Activated T-helper 2 cell treated with anti-CD3 and anti-CD28 coated beads, Interferon-gamma antibody, Interleukin-2, Interleukin-4, amounts not matched to agents 10 μg/mL and 5 μg/mL and 100 μg/mL, durations not matched to agents 14 hours and 24 hours and 36 hours (primary cell): ENCODE results near the gene NAALADL2. TPM values are rescaled to one million over a fixed set of nuclear protein-coding genes. Genes with fewer than 3 reads are reported as not detected.

Source experiments
- DNase-seq: peaks from one replicate; pipeline ENCODE4 v3.0.0; 2021; ENCODE audit warnings: low spot score
- H3K27ac Mint-ChIP-seq: one replicate; pipeline ENCODE4 v1.8.0; 2021; ENCODE audit warnings: mixed read lengths
- H3K27me3 Mint-ChIP-seq: one replicate; pipeline ENCODE4 v1.8.0; 2021; ENCODE audit warnings: low read depth, mixed read lengths
- H3K36me3 Mint-ChIP-seq: one replicate; pipeline ENCODE4 v1.8.0; 2021; ENCODE audit warnings: low read depth, mixed read lengths
- H3K4me1 Mint-ChIP-seq: one replicate; pipeline ENCODE4 v1.8.0; 2021; ENCODE audit warnings: low read depth, mixed read lengths
- H3K4me3 Mint-ChIP-seq: one replicate; pipeline ENCODE4 v1.8.0; 2021; ENCODE audit warnings: low read depth, mild to moderate bottlenecking, moderate library complexity, mixed read lengths
- H3K9me3 Mint-ChIP-seq: one replicate; pipeline ENCODE4 v1.8.0; 2021; ENCODE audit warnings: mixed read lengths
- intact Hi-C: fragments of 100-400 bp; cut with micrococcal nuclease; formaldehyde crosslinking; loops from one replicate; pipeline ENCODE4 v1.15.1; 2023
- total RNA-seq: library from RNA; stranded (reverse); gene quantifications from 2 replicates; pipeline ENCODE4 v1.2.3, GENCODE V29; 2022

Gene NAALADL2
- total RNA-seq, 1 donor from 2014 or later = not detected

- Mint-ChIP-seq H3K36me3 (no peaks in the 10 kb centered on the region), H3K27me3 (no peaks in the 10 kb centered on the region), H3K4me1 (no peaks in the 10 kb centered on the region), H3K9me3 (no peaks in the 10 kb centered on the region), H3K4me3 (no peak overlapping the region), H3K27ac (no peak overlapping the region)
- intact Hi-C loops = no loop called here
- no peak for DNase-seq
Measured at GRCh38 chr3:175278680-175279079, 419.5 kb downstream of the NAALADL2 start.

- H3K4me3 Mint-ChIP-seq = no peak overlapping the region
- no peak for DNase-seq
- no peaks in the 10 kb centered on the region for H3K36me3 Mint-ChIP-seq
- no peaks in the 10 kb centered on the region for H3K27me3 Mint-ChIP-seq
- no peaks in the 10 kb centered on the region for H3K4me1 Mint-ChIP-seq
- H3K9me3 Mint-ChIP-seq = no peaks in the 10 kb centered on the region
- intact Hi-C loops = no loop called here
- no peak overlapping the region for H3K27ac Mint-ChIP-seq
Measured at GRCh38 chr3:175279457-175279856, 420.3 kb downstream of the NAALADL2 start.

- Mint-ChIP-seq H3K9me3 (no peaks in the 10 kb centered on the region), H3K27ac (no peak overlapping the region), H3K27me3 (no peaks in the 10 kb centered on the region), H3K36me3 (no peaks in the 10 kb centered on the region), H3K4me1 (no peaks in the 10 kb centered on the region), H3K4me3 (no peak overlapping the region)
- intact Hi-C loops = no loop called here
- no peak for DNase-seq
Measured at GRCh38 chr3:175279911-175280310, 420.8 kb downstream of the NAALADL2 start.

GRCh38 chr3:175287361-175287963 lies 428.3 kb downstream of the NAALADL2 start:
- H3K4me1 Mint-ChIP-seq = no peaks in the 10 kb centered on the region
- no peaks in the 10 kb centered on the region for H3K36me3 Mint-ChIP-seq
- DNase-seq = no peak
- H3K27ac Mint-ChIP-seq = no peak overlapping the region
- no peak overlapping the region for H3K4me3 Mint-ChIP-seq
- intact Hi-C loops = no loop called here
- H3K9me3 Mint-ChIP-seq = no peaks in the 10 kb centered on the region
- H3K27me3 Mint-ChIP-seq = no peaks in the 10 kb centered on the region

- DNase-seq = no peak
- no peak overlapping the region for H3K27ac Mint-ChIP-seq
- no peak overlapping the region for H3K4me3 Mint-ChIP-seq
- H3K36me3 Mint-ChIP-seq = no peaks in the 10 kb centered on the region
- no peaks in the 10 kb centered on the region for H3K27me3 Mint-ChIP-seq
- H3K9me3 Mint-ChIP-seq = no peaks in the 10 kb centered on the region
- intact Hi-C loops = no loop called here
- no peaks in the 10 kb centered on the region for H3K4me1 Mint-ChIP-seq
Measured at GRCh38 chr3:175288621-175289020, 429.5 kb downstream of the NAALADL2 start.

- no peak overlapping the region for H3K4me3 Mint-ChIP-seq
- no peaks in the 10 kb centered on the region for H3K4me1 Mint-ChIP-seq
- DNase-seq = no peak
- intact Hi-C loops = no loop called here
- H3K36me3 Mint-ChIP-seq = no peaks in the 10 kb centered on the region
- H3K9me3 Mint-ChIP-seq = no peaks in the 10 kb centered on the region
- no peaks in the 10 kb centered on the region for H3K27me3 Mint-ChIP-seq
- H3K27ac Mint-ChIP-seq = no peak overlapping the region
Measured at GRCh38 chr3:175294793-175295192, 435.7 kb downstream of the NAALADL2 start.

GRCh38 chr3:175295248-175296130 lies 436.4 kb downstream of the NAALADL2 start:
- H3K9me3 Mint-ChIP-seq = no peaks in the 10 kb centered on the region
- no peaks in the 10 kb centered on the region for H3K36me3 Mint-ChIP-seq
- intact Hi-C loops = no loop called here
- H3K4me3 Mint-ChIP-seq = no peak overlapping the region
- DNase-seq = no peak
- H3K4me1 Mint-ChIP-seq = no peaks in the 10 kb centered on the region
- H3K27ac Mint-ChIP-seq = no peak overlapping the region
- no peaks in the 10 kb centered on the region for H3K27me3 Mint-ChIP-seq

- Mint-ChIP-seq H3K27ac (no peak overlapping the region), H3K4me3 (no peak overlapping the region), H3K4me1 (no peaks in the 10 kb centered on the region), H3K36me3 (no peaks in the 10 kb centered on the region), H3K27me3 (no peaks in the 10 kb centered on the region), H3K9me3 (no peaks in the 10 kb centered on the region)
- intact Hi-C loops = no loop called here
- DNase-seq = no peak
Measured at GRCh38 chr3:175297216-175297615, 438.1 kb downstream of the NAALADL2 start.

GRCh38 chr3:175301741-175302140 lies 442.6 kb downstream of the NAALADL2 start:
- Mint-ChIP-seq H3K27ac (no peak overlapping the region), H3K27me3 (no peaks in the 10 kb centered on the region), H3K4me3 (no peak overlapping the region), H3K4me1 (no peaks in the 10 kb centered on the region), H3K36me3 (no peaks in the 10 kb centered on the region), H3K9me3 (no peaks in the 10 kb centered on the region)
- intact Hi-C loops = no loop called here
- DNase-seq = no peak

- no peak overlapping the region for H3K27ac Mint-ChIP-seq
- H3K4me1 Mint-ChIP-seq = no peaks in the 10 kb centered on the region
- no peaks in the 10 kb centered on the region for H3K36me3 Mint-ChIP-seq
- H3K9me3 Mint-ChIP-seq = no peaks in the 10 kb centered on the region
- no peak for DNase-seq
- no peaks in the 10 kb centered on the region for H3K27me3 Mint-ChIP-seq
- intact Hi-C loops = no loop called here
- H3K4me3 Mint-ChIP-seq = no peak overlapping the region
Measured at GRCh38 chr3:175304404-175304803, 445.3 kb downstream of the NAALADL2 start.

GRCh38 chr3:175307642-175308041 lies 448.5 kb downstream of the NAALADL2 start:
- DNase-seq = no peak
- Mint-ChIP-seq H3K9me3 (no peaks in the 10 kb centered on the region), H3K4me3 (no peak overlapping the region), H3K27ac (no peak overlapping the region), H3K27me3 (no peaks in the 10 kb centered on the region), H3K4me1 (no peaks in the 10 kb centered on the region), H3K36me3 (no peaks in the 10 kb centered on the region)
- intact Hi-C loops = no loop called here

GRCh38 chr3:175308097-175308496 lies 449.0 kb downstream of the NAALADL2 start:
- Mint-ChIP-seq H3K27ac (no peak overlapping the region), H3K27me3 (no peaks in the 10 kb centered on the region), H3K9me3 (no peaks in the 10 kb centered on the region), H3K36me3 (no peaks in the 10 kb centered on the region), H3K4me1 (no peaks in the 10 kb centered on the region), H3K4me3 (no peak overlapping the region)
- intact Hi-C loops = no loop called here
- DNase-seq = no peak

GRCh38 chr3:175310046-175310445 lies 450.9 kb downstream of the NAALADL2 start:
- H3K4me3 Mint-ChIP-seq = no peak overlapping the region
- intact Hi-C loops = no loop called here
- H3K4me1 Mint-ChIP-seq = no peaks in the 10 kb centered on the region
- H3K27ac Mint-ChIP-seq = no peak overlapping the region
- H3K9me3 Mint-ChIP-seq = no peaks in the 10 kb centered on the region
- H3K36me3 Mint-ChIP-seq = no peaks in the 10 kb centered on the region
- DNase-seq = no peak
- H3K27me3 Mint-ChIP-seq = no peaks in the 10 kb centered on the region
